Gastroesophageal sphincter (tissue), 3 donors: ENCODE results near the gene SSMEM1.

Experiments
- POLR2A ChIP-seq, 2 donors: fragments of 450-650 bp; IDR thresholded peaks; one replicate each; pipeline ENCODE4 v1.6.1; 2017; ENCODE audit warnings: antibody characterized with exemption in 2 of 2, mild to moderate bottlenecking in 2 of 2, moderate library complexity in 1 of 2
- TF ChIP-seq, protein P1 (sequence below), 4 experiments: fragments of 200-600 bp in 2 of 4; fragments of 450-650 bp in 2 of 4; sonication (generic) in 1 of 4; IDR thresholded peaks; one replicate each; pipeline ENCODE4 v1.5.1; 2017 to 2019; ENCODE audit warnings: antibody characterized with exemption in 4 of 4, mild to moderate bottlenecking in 2 of 4, moderate library complexity in 2 of 4

DNA sequence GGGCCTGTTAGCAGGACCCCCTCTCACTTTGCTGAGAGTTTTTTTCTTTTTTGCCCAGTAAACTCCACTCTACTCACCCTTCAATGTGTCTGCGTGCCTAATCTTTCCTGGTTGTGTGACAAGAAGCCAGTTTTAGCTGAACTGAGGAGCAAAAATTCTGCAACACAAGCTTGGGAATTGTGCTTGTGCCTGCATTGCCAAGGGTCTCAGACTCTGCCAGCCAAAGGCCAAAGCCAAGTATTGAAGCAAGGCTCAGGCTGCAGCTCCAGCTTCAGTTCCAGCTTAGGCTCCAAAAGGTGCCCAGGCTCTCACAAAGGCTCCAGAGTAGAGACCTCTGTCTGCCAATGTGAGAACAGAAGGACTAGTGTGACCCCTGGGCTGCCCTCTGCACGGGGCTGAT is 54.8 kb downstream of the SSMEM1 start:
- TF ChIP-seq, protein P1, sequence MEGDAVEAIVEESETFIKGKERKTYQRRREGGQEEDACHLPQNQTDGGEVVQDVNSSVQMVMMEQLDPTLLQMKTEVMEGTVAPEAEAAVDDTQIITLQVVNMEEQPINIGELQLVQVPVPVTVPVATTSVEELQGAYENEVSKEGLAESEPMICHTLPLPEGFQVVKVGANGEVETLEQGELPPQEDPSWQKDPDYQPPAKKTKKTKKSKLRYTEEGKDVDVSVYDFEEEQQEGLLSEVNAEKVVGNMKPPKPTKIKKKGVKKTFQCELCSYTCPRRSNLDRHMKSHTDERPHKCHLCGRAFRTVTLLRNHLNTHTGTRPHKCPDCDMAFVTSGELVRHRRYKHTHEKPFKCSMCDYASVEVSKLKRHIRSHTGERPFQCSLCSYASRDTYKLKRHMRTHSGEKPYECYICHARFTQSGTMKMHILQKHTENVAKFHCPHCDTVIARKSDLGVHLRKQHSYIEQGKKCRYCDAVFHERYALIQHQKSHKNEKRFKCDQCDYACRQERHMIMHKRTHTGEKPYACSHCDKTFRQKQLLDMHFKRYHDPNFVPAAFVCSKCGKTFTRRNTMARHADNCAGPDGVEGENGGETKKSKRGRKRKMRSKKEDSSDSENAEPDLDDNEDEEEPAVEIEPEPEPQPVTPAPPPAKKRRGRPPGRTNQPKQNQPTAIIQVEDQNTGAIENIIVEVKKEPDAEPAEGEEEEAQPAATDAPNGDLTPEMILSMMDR (IDR thresholded peaks at IDR 0.05), result no peak
- TF ChIP-seq POLR2A (IDR thresholded peaks at IDR 0.05), result no peak
